Nephron progenitor cell (in vitro differentiated cells): Measurements from ENCODE around the gene VWCE.
A peak's percentile ranks its signal among the peaks of the same experiment; 100 is the strongest.
"Not testable (repeated sequence)": the region's sequence is repeated elsewhere in the genome, so short reads cannot be mapped to it uniquely, and the experiment has no call there.

ENCODE experiments used
- DNase-seq: peaks from one replicate; pipeline ENCODE4 v3.0.0; 2021
- H3K27ac Mint-ChIP-seq: 2 replicates; pipeline ENCODE4 v1.8.0; 2021; ENCODE audit warnings: mild to moderate bottlenecking, moderate library complexity, mixed read lengths
- H3K27me3 Mint-ChIP-seq: 2 replicates; pipeline ENCODE4 v1.8.0; 2021; ENCODE audit warnings: mild to moderate bottlenecking, low read depth, mixed read lengths; ENCODE audit not compliant: poor library complexity
- H3K36me3 Mint-ChIP-seq: 2 replicates; pipeline ENCODE4 v1.8.0; 2021; ENCODE audit warnings: low read depth, mixed read lengths
- H3K4me1 Mint-ChIP-seq: 2 replicates; pipeline ENCODE4 v1.8.0; 2021; ENCODE audit warnings: mixed read lengths
- H3K4me3 Mint-ChIP-seq: 2 replicates; pipeline ENCODE4 v1.8.0; 2021; ENCODE audit warnings: mild to moderate bottlenecking, moderate library complexity, mixed read lengths
- H3K9me3 Mint-ChIP-seq: 2 replicates; pipeline ENCODE4 v1.8.0; 2021; ENCODE audit warnings: mild to moderate bottlenecking, moderate library complexity, mixed read lengths

Gene VWCE

GRCh38 chr11:61240288-61240687 lies 54.8 kb downstream of the VWCE start:
- H3K27me3 Mint-ChIP-seq, DNase-seq, H3K4me1 Mint-ChIP-seq, H3K9me3 Mint-ChIP-seq, H3K4me3 Mint-ChIP-seq, H3K36me3 Mint-ChIP-seq, H3K27ac Mint-ChIP-seq: not testable (repeated sequence)

GRCh38 chr11:61237130-61237529 lies 58.0 kb downstream of the VWCE start:
- not testable (repeated sequence) for H3K4me1 Mint-ChIP-seq, H3K4me3 Mint-ChIP-seq, H3K36me3 Mint-ChIP-seq, H3K9me3 Mint-ChIP-seq, DNase-seq, H3K27ac Mint-ChIP-seq, H3K27me3 Mint-ChIP-seq

GRCh38 chr11:61232548-61233145 lies 62.5 kb downstream of the VWCE start:
- not testable (repeated sequence) for DNase-seq, H3K4me3 Mint-ChIP-seq, H3K4me1 Mint-ChIP-seq, H3K27me3 Mint-ChIP-seq, H3K27ac Mint-ChIP-seq, H3K36me3 Mint-ChIP-seq, H3K9me3 Mint-ChIP-seq

- not testable (repeated sequence) for H3K9me3 Mint-ChIP-seq, H3K27me3 Mint-ChIP-seq, DNase-seq, H3K4me1 Mint-ChIP-seq, H3K36me3 Mint-ChIP-seq, H3K4me3 Mint-ChIP-seq, H3K27ac Mint-ChIP-seq
These were observed 63.5 kb downstream of the VWCE start for GRCh38 chr11:61231585-61231984.

- not testable (repeated sequence) for H3K27ac Mint-ChIP-seq, H3K4me3 Mint-ChIP-seq, DNase-seq, H3K4me1 Mint-ChIP-seq, H3K36me3 Mint-ChIP-seq, H3K9me3 Mint-ChIP-seq, H3K27me3 Mint-ChIP-seq
These were observed 64.1 kb downstream of the VWCE start for GRCh38 chr11:61231033-61231432.

- not testable (repeated sequence) for DNase-seq, H3K36me3 Mint-ChIP-seq, H3K4me3 Mint-ChIP-seq, H3K4me1 Mint-ChIP-seq, H3K9me3 Mint-ChIP-seq, H3K27me3 Mint-ChIP-seq, H3K27ac Mint-ChIP-seq
These were observed 65.7 kb downstream of the VWCE start for GRCh38 chr11:61229458-61229857.

GRCh38 chr11:61226457-61227137 lies 68.5 kb downstream of the VWCE start:
- not testable (repeated sequence) for H3K36me3 Mint-ChIP-seq, H3K27ac Mint-ChIP-seq, H3K4me1 Mint-ChIP-seq, DNase-seq, H3K4me3 Mint-ChIP-seq, H3K27me3 Mint-ChIP-seq, H3K9me3 Mint-ChIP-seq

- H3K4me3 Mint-ChIP-seq, H3K4me1 Mint-ChIP-seq, H3K27me3 Mint-ChIP-seq, H3K36me3 Mint-ChIP-seq, H3K27ac Mint-ChIP-seq, H3K9me3 Mint-ChIP-seq, DNase-seq: not testable (repeated sequence)
These were observed 72.4 kb downstream of the VWCE start for GRCh38 chr11:61222692-61223091.

- not testable (repeated sequence) for H3K27me3 Mint-ChIP-seq, H3K4me1 Mint-ChIP-seq, H3K36me3 Mint-ChIP-seq, H3K9me3 Mint-ChIP-seq, H3K4me3 Mint-ChIP-seq, DNase-seq
- H3K27ac Mint-ChIP-seq = peak within 1 kb of the TSS; percentile 72
These were observed 73.1 kb downstream of the VWCE start, which contains the start of gene PGA4 for GRCh38 chr11:61222047-61222446. Gene PGA4, plus strand, starts transcription at chr11:61222347. Its CDS starts 54 bp downstream, at chr11:61222401.

GRCh38 chr11:61219016-61219415 lies 76.1 kb downstream of the VWCE start:
- H3K36me3 Mint-ChIP-seq, H3K27me3 Mint-ChIP-seq, DNase-seq, H3K27ac Mint-ChIP-seq, H3K9me3 Mint-ChIP-seq, H3K4me3 Mint-ChIP-seq, H3K4me1 Mint-ChIP-seq: not testable (repeated sequence)

GRCh38 chr11:61218306-61218705 lies 76.8 kb downstream of the VWCE start:
- not testable (repeated sequence) for H3K9me3 Mint-ChIP-seq, H3K27me3 Mint-ChIP-seq, H3K27ac Mint-ChIP-seq, H3K36me3 Mint-ChIP-seq, DNase-seq, H3K4me1 Mint-ChIP-seq, H3K4me3 Mint-ChIP-seq

- H3K4me1 Mint-ChIP-seq, H3K9me3 Mint-ChIP-seq, H3K27me3 Mint-ChIP-seq, H3K4me3 Mint-ChIP-seq, DNase-seq, H3K27ac Mint-ChIP-seq, H3K36me3 Mint-ChIP-seq: not testable (repeated sequence)
These were observed 81.3 kb downstream of the VWCE start for GRCh38 chr11:61213711-61214324.

GRCh38 chr11:61212202-61212601 lies 82.9 kb downstream of the VWCE start:
- not testable (repeated sequence) for H3K4me3 Mint-ChIP-seq, H3K9me3 Mint-ChIP-seq, H3K36me3 Mint-ChIP-seq, DNase-seq, H3K27ac Mint-ChIP-seq, H3K27me3 Mint-ChIP-seq, H3K4me1 Mint-ChIP-seq

GRCh38 chr11:61211327-61211952 lies 83.7 kb downstream of the VWCE start:
- not testable (repeated sequence) for H3K9me3 Mint-ChIP-seq, H3K4me1 Mint-ChIP-seq, H3K27ac Mint-ChIP-seq, H3K4me3 Mint-ChIP-seq, H3K27me3 Mint-ChIP-seq, H3K36me3 Mint-ChIP-seq, DNase-seq
